CD14-positive monocyte (primary cell): ENCODE data around the gene CDH7. TPM values are rescaled to one million over a fixed set of nuclear protein-coding genes. Genes with fewer than 3 reads are reported as not detected.

ENCODE experiments used
- DNase-seq, 3 donors: peaks; one replicate each; pipeline ENCODE4 v3.0.0-alpha.2; 2011 to 2022
- H2AFZ ChIP-seq: 2 replicates; pipeline ENCODE4 v1.6.0; 2012; ENCODE audit warnings: mild to moderate bottlenecking, low read depth, low read length, inconsistent platforms; ENCODE audit not compliant: insufficient read depth, poor library complexity, severe bottlenecking
- H3K27ac ChIP-seq, 2 donors: 1 replicate in 1 of 2; 2 replicates in 1 of 2; pipeline ENCODE4 v1.5.1; 2012 to 2013; ENCODE audit warnings: low read length in 2 of 2, control low read depth in 1 of 2, inconsistent platforms in 1 of 2, low read depth in 1 of 2, mild to moderate bottlenecking in 1 of 2
- H3K27me3 ChIP-seq, 2 donors: one replicate each; pipeline versions ENCODE4 v1.6.0 to v1.6.1; 2011 to 2013; ENCODE audit warnings: low read length in 2 of 2; ENCODE audit not compliant: control insufficient read depth in 2 of 2, insufficient read depth in 2 of 2
- H3K36me3 ChIP-seq, 2 donors: replicated peaks in 1 of 2; 1 replicate in 1 of 2; 2 replicates in 1 of 2; pipeline versions ENCODE4 v1.5.1 to v1.6.1; 2012 to 2013; ENCODE audit warnings: low read length in 2 of 2, control low read depth in 1 of 2, inconsistent platforms in 1 of 2, mild to moderate bottlenecking in 1 of 2; ENCODE audit not compliant: insufficient read depth in 2 of 2, control insufficient read depth in 1 of 2
- H3K4me1 ChIP-seq, 2 donors: 1 replicate in 1 of 2; 2 replicates in 1 of 2; pipeline versions ENCODE4 v1.5.1 to v1.6.1; 2012 to 2013; ENCODE audit warnings: low read length in 2 of 2, control low read depth in 1 of 2, inconsistent platforms in 1 of 2, mild to moderate bottlenecking in 1 of 2, moderate library complexity in 1 of 2; ENCODE audit not compliant: insufficient read depth in 2 of 2, control insufficient read depth in 1 of 2
- H3K4me2 ChIP-seq: replicated peaks from 2 replicates; pipeline ENCODE3; 2012; ENCODE audit warnings: low read length, moderate library complexity, mild to moderate bottlenecking; ENCODE audit not compliant: poor library complexity, severe bottlenecking; ENCODE audit errors: extremely low read depth
- H3K4me3 ChIP-seq, 3 experiments: fragments of 200-600 bp in 1 of 3; sonication (generic) in 1 of 3; replicated peaks in 1 of 3; 1 replicate in 2 of 3; 2 replicates in 1 of 3; pipeline ENCODE4 v1.5.1; 2011 to 2013; ENCODE audit warnings: low read length in 3 of 3, mild to moderate bottlenecking in 3 of 3, control low read depth in 2 of 3, low read depth in 2 of 3, inconsistent platforms in 1 of 3, moderate library complexity in 1 of 3
- H3K79me2 ChIP-seq: 2 replicates; pipeline ENCODE4 v1.6.0; 2012; ENCODE audit warnings: mild to moderate bottlenecking, control low read depth, inconsistent platforms, low read length, moderate library complexity; ENCODE audit not compliant: insufficient read depth
- H3K9ac ChIP-seq: 2 replicates; pipeline ENCODE4 v1.6.0; 2017; ENCODE audit warnings: low read length, mild to moderate bottlenecking; ENCODE audit not compliant: insufficient read depth, poor library complexity, severe bottlenecking
- H3K9me3 ChIP-seq, 2 donors: replicated peaks in 1 of 2; 1 replicate in 1 of 2; 2 replicates in 1 of 2; pipeline versions ENCODE4 v1.5.1 to v1.6.1; 2012 to 2013; ENCODE audit warnings: low read length in 2 of 2, control low read depth in 1 of 2; ENCODE audit not compliant: control insufficient read depth in 1 of 2, insufficient read depth in 1 of 2
- H4K20me1 ChIP-seq: 2 replicates; pipeline ENCODE4 v1.6.0; 2012; ENCODE audit warnings: mild to moderate bottlenecking, low read length, control low read depth, moderate library complexity; ENCODE audit not compliant: insufficient read depth
- H3K27ac Mint-ChIP-seq, 7 donors: one replicate each; pipeline ENCODE4 v1.8.0; 2020; ENCODE audit warnings: mild to moderate bottlenecking in 7 of 7, mixed read lengths in 7 of 7, moderate library complexity in 6 of 7, inconsistent platforms in 2 of 7
- H3K27me3 Mint-ChIP-seq, 3 donors: one replicate each; pipeline ENCODE4 v1.8.0; 2021 to 2022; ENCODE audit warnings: low read depth in 3 of 3, mild to moderate bottlenecking in 3 of 3, mixed read lengths in 3 of 3, moderate library complexity in 3 of 3, inconsistent platforms in 1 of 3
- H3K36me3 Mint-ChIP-seq, 2 donors: one replicate each; pipeline ENCODE4 v1.8.0; 2020; ENCODE audit warnings: mixed read lengths in 2 of 2, inconsistent platforms in 1 of 2, mild to moderate bottlenecking in 1 of 2
- H3K4me1 Mint-ChIP-seq: one replicate; pipeline ENCODE4 v1.8.0; 2020; ENCODE audit warnings: mild to moderate bottlenecking, mixed read lengths
- H3K4me3 Mint-ChIP-seq, 2 donors: one replicate each; pipeline ENCODE4 v1.8.0; 2020; ENCODE audit warnings: mild to moderate bottlenecking in 2 of 2, mixed read lengths in 2 of 2, moderate library complexity in 1 of 2
- H3K9me3 Mint-ChIP-seq, 7 donors: one replicate each; pipeline ENCODE4 v1.8.0; 2020 to 2022; ENCODE audit warnings: mixed read lengths in 7 of 7, mild to moderate bottlenecking in 6 of 7, moderate library complexity in 6 of 7, inconsistent platforms in 2 of 7
- CTCF ChIP-seq: fragments of 200-600 bp; IDR thresholded peaks from one replicate; pipeline ENCODE4 v1.8.0; 2022; ENCODE audit warnings: antibody characterized with exemption, mild to moderate bottlenecking
- WGBS: methylation state at CpG from one replicate; pipeline ENCODE4 v1.1.5; 2013; ENCODE audit warnings: missing lambda C conversion rate; ENCODE audit not compliant: insufficient coverage; 5-methylcytosine and 5-hydroxymethylcytosine counted together
- intact Hi-C, 2 donors: fragments of 100-400 bp; cut with micrococcal nuclease; formaldehyde crosslinking; loops; one replicate each; pipeline versions ENCODE4 v1.15.0 to v1.15.1; 2023
- polyA plus RNA-seq, 3 donors: library from polyadenylated mRNA; depleted of rRNA in 1 of 3; unstranded in 2 of 3; stranded (reverse) in 1 of 3; fragments of 300-500 nt in 2 of 3; fragments of >200 nt in 1 of 3; fragmentation: Illumina TruSeq in 2 of 3; gene quantifications; 1 replicate in 2 of 3; 2 replicates in 1 of 3; pipeline ENCODE4 v1.2.3, GENCODE V29; 2012 to 2021

Gene CDH7
- polyA plus RNA-seq, 3 donors: not detected

GRCh38 chr18:65852273-65852672, 101.5 kb downstream of the CDH7 start:
- Mint-ChIP-seq H3K27me3 (no peaks in the 10 kb centered on the region), H3K27ac (no peak overlapping the region), H3K36me3 (no peaks in the 10 kb centered on the region), H3K4me3 (no peak overlapping the region), H3K4me1 (no peaks in the 10 kb centered on the region), H3K9me3 (peaks cover 0 to 4% (median 0%) of the 10 kb centered on the region in 7 donors)
- Histone ChIP-seq H3K27ac (no peak overlapping the region), H3K9ac (no peak overlapping the region), H4K20me1 (no peaks in the 10 kb centered on the region), H2AFZ (no peak overlapping the region), H3K4me2 (no peak overlapping the region), H3K9me3 (no peaks in the 10 kb centered on the region), H3K27me3 (no peaks in the 10 kb centered on the region), H3K4me3 (no peak overlapping the region), H3K36me3 (no peaks in the 10 kb centered on the region), H3K79me2 (no peaks in the 10 kb centered on the region), H3K4me1 (no peaks in the 10 kb centered on the region)
- WGBS: no CpG with 5 or more reads among the region's 3 CpGs
- no peak for DNase-seq
- intact Hi-C loops: no loop called here
- TF ChIP-seq CTCF: no peak

GRCh38 chr18:65859075-65859474, 108.3 kb downstream of the CDH7 start:
- Mint-ChIP-seq H3K4me1 (no peaks in the 10 kb centered on the region), H3K27me3 (no peaks in the 10 kb centered on the region), H3K36me3 (no peaks in the 10 kb centered on the region), H3K4me3 (no peak overlapping the region), H3K27ac (no peak overlapping the region), H3K9me3 (no peaks in the 10 kb centered on the region)
- H3K27ac ChIP-seq: no peak overlapping the region
- H4K20me1 ChIP-seq: no peaks in the 10 kb centered on the region
- intact Hi-C loops: no loop called here
- H3K4me3 ChIP-seq: no peak overlapping the region
- H3K9ac ChIP-seq: no peak overlapping the region
- DNase-seq: no peak
- H2AFZ ChIP-seq: no peak overlapping the region
- H3K79me2 ChIP-seq: no peaks in the 10 kb centered on the region
- no peak for TF ChIP-seq CTCF
- no peaks in the 10 kb centered on the region for H3K36me3 ChIP-seq
- H3K4me1 ChIP-seq: no peaks in the 10 kb centered on the region
- no CpG with 5 or more reads among the region's 3 CpGs for WGBS
- H3K9me3 ChIP-seq: no peaks in the 10 kb centered on the region
- no peaks in the 10 kb centered on the region for H3K27me3 ChIP-seq
- no peak overlapping the region for H3K4me2 ChIP-seq
